Fibroblast of upper back skin (primary cell): ENCODE data around the gene ZNF236.
A peak's percentile ranks its signal among the peaks of the same experiment; 100 is the strongest.
"Not testable (repeated sequence)": the region's sequence is repeated elsewhere in the genome, so short reads cannot be mapped to it uniquely, and the experiment has no call there.

Experiments
- DNase-seq: peaks from one replicate; pipeline ENCODE4 v3.0.0-alpha.2; 2013

Gene ZNF236

GRCh38 chr18:76822506-76823160 is at the start of gene ZNF236:
Gene ZNF236 (plus strand): TSS chr18:76822557. CDS start chr18:76822608, 51 bp downstream.
- DNase-seq = peak; percentile 77

- DNase-seq = no peak
Measured at GRCh38 chr18:76772665-76773064, 49.7 kb upstream of the ZNF236 start.

DNA sequence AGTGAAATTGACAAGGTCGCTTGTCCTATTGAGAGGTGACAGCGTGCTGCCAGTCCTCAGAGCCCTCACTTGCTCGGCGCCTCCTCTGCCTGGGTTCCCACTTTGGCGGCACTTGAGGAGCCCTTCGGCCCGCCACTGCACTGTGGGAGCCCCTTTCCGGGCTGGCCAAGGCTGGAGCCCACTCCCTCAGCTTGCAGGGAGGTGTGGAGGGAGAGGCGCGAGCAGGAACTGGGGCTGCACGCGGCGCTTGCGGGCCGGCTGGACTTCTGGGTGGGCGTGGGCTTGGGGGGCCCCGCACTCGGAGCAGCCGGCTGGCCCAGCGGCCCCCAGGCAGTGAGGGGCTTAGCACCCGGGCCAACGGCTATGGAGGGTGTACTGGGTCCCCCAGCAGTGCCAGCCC is 45.3 kb upstream of the ZNF236 start:
- DNase-seq = not testable (repeated sequence)

DNA sequence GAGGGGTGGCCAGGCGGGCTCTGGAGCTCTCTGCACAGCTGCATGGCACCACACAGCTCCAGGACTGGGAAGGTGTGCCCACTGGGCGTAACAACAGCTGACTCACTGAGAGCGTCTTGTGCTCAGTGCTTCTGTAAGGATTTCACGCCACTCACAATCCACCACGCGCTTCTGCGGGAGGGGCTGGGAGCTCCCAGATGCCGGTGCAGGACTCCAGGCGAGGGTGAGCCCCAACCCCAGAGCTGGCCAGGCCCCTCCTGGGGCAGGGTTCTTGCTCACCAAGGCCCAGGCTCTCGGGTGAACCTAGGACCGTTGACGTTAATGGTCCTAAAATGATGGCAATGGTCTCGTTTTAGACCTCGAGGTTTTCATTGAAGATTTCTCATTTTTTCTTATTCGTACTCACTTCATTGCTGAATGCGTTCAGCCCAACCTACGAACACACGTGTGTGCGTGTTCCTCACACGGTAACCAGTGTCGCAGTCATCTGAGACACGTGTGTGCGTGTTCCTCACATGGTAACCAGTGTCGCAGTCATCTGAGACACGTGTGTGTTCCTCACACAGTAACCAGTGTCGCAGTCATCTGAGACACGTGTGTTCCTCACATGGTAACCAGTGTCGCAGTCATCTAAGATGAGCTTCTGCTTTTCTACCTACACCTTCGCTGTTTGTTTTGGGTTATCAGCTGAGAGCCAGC is 38.4 kb upstream of the ZNF236 start:
- DNase-seq = no peak

GRCh38 chr18:76785872-76786271 is 36.5 kb upstream of the ZNF236 start:
- DNase-seq = no peak

GRCh38 chr18:76788571-76789317 is 33.6 kb upstream of the ZNF236 start:
- no peak for DNase-seq

DNA sequence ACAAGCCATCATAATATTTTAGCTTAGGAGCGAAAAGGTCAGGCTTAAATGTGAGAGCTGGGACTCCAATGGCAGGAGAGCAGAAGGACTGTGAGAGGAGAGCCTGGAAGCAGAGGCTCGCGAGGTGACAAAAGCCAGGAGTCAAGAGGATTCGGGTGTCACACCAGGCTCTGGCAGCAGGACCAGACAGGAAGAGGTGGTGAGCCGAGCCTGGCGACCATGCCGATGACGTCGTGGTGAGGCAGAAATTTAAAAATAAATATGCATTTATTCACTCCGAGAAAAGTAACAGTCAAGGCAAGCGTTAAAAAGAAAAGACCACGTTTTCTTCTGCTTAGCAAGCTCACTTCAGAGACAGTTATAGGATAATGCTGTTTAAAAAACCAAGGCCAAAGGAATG is 31.3 kb upstream of the ZNF236 start:
- DNase-seq = no peak

- DNase-seq = no peak
Measured at GRCh38 chr18:76791642-76792041, 30.7 kb upstream of the ZNF236 start.

DNA sequence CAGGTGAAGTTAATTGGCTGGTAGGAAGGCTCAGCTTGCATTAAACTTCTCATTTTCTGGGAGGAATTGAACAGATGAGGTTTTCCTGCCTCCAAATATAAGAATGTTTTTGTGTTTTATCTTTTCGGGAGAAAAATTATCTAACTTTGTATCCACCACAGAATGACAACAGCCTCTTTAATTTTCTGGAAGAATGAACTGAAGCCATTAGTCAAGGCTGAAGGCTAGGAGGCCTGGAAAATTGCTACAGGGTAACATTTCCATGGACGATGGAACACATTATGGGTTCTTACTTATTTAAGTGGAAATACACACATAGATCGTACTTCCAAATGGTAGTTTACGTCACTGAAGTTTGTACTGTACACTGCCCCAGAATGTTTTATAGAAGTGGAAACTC is 28.0 kb upstream of the ZNF236 start:
- DNase-seq = no peak

DNA sequence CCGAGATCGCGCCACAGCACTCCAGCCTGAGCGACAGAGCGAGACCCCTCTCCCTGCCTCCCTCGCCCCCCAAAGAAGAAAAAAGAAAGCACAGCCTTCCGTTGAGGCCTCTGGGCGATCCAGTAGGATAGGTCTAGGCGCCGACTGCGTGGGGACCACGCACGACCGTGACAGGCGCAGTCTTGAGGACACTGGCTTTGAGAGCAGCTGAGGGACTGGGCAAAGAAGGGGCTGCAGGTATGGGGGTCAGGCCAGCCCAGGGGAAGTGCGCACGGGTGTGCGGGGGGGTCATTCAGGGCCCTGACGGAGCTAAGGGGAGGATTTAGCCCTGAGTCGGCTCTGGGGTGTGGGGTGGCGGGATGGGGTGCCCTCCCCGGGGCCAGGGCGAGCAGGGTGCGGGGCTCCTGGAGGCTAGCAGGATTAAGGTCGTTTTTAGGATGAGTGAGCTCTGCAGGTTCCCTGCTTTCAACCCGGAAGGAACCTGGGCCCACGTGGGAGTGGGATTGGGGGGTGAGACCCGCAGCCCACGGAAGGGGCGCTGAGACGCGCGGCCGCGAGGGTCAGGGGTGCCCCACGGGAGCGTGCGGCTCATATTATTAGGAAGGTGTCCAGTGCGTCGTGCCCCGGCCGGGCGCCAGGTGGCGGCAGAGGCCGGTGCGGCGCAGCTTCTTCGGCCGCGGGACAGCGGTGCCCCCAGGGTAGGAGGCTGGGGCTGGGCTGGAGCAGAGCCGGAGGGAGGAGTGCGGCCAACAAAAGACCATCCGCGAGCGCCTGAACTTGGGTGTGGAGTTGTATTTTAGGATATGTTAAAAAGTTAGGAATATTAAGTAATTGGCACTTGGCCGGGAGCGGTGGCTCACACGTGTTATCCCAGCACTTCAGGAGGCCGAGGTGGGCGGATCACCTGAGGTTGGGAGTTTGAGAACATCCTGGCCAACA is 20.5 kb upstream of the ZNF236 start:
- peak; percentile 45 for DNase-seq

- no peak for DNase-seq
Measured at GRCh38 chr18:76803413-76803812, 18.9 kb upstream of the ZNF236 start.

GRCh38 chr18:76803814-76804213 is 18.5 kb upstream of the ZNF236 start:
- peak; percentile 54 for DNase-seq

DNA sequence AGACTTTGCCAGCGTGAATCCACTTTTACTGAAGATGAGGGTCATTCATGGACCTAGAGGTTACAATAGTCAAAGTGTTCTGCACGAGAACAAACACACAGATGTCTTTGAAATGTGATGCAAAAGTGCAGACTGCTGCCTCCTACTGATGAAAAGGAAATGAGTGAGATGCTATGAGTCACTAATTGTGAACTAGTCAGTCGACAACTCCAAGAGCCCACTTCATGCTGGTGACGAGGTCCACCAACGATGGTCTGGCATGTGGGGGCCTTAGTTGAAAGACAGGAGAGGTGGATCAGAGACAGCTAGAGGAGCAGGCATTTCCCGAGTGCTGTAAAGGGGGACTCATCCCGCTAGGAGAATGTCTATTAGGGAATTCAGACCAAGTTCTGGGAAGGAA is 17.1 kb upstream of the ZNF236 start:
- peak; percentile 12 for DNase-seq

DNA sequence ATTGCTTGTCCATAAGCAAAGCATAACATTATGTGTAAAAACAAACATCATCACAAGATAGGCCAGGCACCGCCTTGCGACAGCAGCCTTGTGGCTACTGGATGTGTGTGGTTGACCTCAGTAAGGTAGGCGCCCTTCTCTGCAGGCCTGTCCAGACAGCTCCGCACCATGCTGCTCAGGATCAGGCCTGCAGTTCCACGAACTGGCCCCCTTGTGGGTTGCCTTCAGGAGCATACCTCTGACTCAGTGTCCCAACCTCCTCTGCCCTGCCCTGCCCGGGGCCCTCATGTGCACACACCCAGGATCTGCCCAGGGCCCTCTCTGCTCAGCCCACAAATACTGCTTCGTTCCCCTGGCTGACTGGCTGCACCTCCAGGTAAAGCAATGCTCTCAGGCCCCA is 16.1 kb upstream of the ZNF236 start:
- DNase-seq = no peak

- no peak for DNase-seq
Measured at GRCh38 chr18:76808561-76808960, 13.8 kb upstream of the ZNF236 start.

DNA sequence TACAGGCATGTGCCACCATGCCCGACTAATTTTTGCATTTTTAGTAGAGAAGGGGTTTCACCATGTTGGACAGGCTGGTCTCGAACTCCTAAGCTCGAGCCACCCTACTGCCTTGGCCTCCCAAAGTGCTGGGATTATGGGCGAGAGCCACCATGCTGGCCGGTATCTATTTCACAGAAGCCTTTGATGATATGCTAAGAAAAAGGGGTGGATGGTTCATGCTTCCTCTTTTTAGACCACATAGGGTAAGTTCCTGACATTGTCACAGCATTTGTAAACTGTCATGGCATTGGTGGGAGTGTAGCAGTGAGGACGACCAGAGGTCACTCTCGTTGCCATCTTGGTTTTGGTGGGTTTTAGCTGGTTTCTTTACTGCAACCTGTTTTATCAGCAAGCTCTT is 10.8 kb upstream of the ZNF236 start:
- not testable (repeated sequence) for DNase-seq

- DNase-seq = no peak
Measured at GRCh38 chr18:76814256-76814655, 8.1 kb upstream of the ZNF236 start.

GRCh38 chr18:76816127-76816526 is 6.2 kb upstream of the ZNF236 start:
- DNase-seq = no peak

- no peak for DNase-seq
Measured at GRCh38 chr18:76817888-76818611, 4.3 kb upstream of the ZNF236 start.

DNA sequence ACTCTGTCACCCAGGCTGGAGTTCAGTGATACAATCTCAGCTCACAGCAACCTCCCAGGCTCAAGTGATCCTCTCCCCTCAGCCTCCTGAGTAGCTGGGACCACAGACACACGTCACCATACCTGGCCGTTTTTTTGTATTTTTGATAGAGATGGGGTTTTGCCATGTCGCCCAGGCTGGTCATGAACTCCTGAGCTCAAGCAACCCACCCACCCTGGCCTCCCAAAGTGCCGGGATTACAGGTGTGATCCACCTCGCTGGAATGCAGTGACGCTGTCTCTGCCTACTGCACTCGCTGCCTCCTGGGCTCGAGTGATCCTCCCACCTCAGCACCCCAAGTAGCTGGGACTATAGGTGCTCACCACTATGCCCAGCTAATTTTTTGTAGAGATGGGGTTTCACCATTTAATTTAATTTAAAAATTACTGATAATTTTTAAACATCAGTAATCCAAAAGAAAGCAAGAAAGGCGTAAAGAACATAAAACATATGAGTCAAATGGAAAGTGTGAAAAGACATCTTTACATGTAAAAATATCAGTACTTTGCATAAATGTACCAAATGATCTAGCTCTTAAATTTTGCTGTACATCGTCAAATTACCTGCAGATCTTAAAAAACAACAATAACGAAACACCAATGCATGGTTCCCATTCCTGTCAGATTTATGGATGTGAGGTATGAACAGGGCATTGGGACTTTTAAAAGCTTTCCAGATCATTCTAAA is 2.8 kb upstream of the ZNF236 start:
- no peak for DNase-seq

- DNase-seq = no peak
Measured at GRCh38 chr18:76821356-76821874, 942 bp upstream of the ZNF236 start.
